T-helper 9 cell (primary cell): ENCODE results near the gene HES1.

Experiments used
- DNase-seq: peaks from one replicate; pipeline ENCODE4 v3.0.0-alpha.2; 2020

HES1 gene

DNA sequence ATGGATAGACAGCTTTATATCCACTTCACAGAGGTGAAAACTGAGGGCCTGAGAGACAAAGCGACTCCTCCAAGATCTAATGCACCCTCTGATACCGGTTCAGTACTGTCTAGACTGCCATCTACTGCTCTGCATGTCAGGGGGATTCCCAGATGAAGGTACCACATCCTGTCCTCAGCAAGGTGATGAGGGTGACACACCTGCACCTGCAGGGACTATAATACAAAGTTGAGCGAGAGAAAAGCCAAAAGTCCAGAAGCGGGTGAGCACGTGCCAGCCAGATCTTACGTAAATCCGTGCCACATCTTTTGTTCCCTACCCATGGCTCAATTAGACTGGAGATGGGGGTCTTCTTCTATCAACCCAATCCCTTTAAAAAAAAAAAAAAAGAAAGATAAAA is 32.4 kb upstream of the HES1 start:
- DNase-seq, result no peak

GRCh38 chr3:194103983-194104751 is 31.8 kb upstream of the HES1 start:
- no peak for DNase-seq

- no peak for DNase-seq
Observed at GRCh38 chr3:194105292-194105691, 30.7 kb upstream of the HES1 start.

GRCh38 chr3:194107107-194107506 is 28.8 kb upstream of the HES1 start:
- no peak for DNase-seq

DNA sequence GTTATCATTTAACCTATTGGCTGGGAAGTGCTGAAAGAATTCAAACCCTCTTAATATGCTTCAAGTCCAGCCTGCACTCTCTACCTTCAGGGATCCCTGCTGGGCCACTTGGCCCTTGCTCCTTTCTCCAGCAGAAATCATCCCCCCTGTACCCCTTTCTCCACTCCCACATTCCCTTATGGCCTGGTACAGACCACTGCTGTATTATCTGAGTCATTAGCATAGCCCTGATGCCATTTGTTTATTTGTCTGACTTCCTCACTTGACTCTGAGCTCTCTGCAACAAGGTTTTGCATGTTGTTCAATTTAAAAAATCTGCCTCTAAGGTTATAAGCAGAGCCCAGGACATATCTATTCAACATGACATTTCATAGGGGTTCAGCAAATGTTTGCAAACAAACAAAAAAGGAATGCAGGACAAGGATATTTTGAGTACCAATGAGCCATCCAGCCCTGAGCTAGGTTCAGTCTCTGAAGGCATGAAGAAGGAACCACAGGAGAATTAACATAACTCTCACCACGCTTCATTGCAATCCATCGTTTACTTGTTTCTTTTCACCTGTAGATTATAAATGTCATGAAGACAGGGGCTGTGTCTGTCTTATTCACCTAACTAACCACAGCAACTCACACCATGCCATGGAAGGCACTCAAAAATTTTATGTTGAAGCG is 26.6 kb upstream of the HES1 start:
- DNase-seq, result no peak

- DNase-seq, result no peak
Observed at GRCh38 chr3:194110483-194110882, 25.5 kb upstream of the HES1 start.

- DNase-seq, result no peak
Observed at GRCh38 chr3:194111336-194111735, 24.6 kb upstream of the HES1 start.

DNA sequence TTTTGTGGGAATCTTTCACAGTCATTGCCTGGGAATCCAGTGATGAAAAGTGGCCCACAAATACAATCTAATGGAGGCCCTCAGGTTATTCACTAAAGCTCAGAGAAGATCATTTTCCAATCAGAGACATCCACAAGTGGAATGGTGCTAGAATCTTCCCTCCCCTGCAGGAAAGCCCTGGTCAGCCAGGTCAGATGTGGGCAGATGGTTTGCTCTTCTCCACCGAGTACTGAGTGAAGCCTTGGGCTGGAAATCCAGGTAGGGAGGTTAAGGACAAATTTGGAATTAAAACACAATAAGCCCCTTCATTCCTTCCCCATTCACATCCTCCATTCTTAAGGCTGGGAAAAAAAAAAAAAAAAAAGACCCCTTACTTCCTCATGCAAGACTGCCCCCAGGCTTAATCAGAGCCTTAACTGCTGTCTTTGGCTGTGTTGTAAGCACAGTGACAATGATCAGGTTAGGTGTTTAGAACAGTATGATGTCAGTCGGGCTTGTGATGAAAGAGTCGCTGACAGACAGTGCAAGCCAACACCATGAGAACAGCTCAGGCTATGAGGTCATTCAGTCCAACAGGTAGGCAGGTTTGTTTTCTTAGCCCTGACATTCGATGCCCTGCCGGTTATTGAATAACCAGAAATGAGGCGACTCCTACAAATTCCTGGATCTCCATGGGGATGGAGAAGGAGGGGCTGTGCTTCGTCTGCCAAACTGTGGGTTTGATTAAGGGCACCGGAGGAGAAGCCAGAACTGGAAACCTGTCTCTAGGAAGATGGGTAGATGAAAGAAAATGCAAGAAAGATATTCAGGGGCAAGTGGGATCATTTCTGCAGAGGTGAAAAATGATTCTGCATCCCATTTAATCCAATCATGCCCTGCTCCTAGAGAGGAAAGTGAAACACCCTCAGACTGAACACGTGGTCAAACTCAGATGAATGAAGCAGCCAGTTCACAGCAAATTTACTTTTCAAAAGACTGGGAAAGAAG is 23.5 kb upstream of the HES1 start:
- DNase-seq, result no peak

DNA sequence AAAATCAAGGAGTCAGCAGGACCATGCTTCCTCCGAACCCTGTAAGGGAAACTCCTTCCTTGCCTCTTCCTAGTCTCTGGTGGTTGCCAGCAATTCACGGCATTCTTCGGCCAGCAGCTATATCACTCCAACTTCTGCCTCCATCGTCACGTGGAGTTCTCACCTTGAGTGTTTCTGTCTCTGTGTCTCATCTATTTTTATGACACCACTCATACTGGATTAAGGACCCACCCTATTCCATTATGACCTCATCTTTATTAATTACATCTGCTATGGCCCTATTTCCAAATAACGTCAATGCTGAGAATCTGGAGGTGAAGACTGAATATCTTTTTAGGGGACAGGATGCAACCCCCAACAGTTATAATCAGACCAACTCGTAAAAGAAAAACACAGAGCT is 21.8 kb upstream of the HES1 start:
- no peak for DNase-seq

- no peak for DNase-seq
Observed at GRCh38 chr3:194117104-194117845, 18.7 kb upstream of the HES1 start.

GRCh38 chr3:194118920-194119319 is 17.0 kb upstream of the HES1 start:
- no peak for DNase-seq

- DNase-seq, result no peak
Observed at GRCh38 chr3:194119831-194120590, 15.9 kb upstream of the HES1 start.

GRCh38 chr3:194120789-194121770 is 14.9 kb upstream of the HES1 start:
- DNase-seq, result no peak

- no peak for DNase-seq
Observed at GRCh38 chr3:194121891-194122631, 13.9 kb upstream of the HES1 start.

DNA sequence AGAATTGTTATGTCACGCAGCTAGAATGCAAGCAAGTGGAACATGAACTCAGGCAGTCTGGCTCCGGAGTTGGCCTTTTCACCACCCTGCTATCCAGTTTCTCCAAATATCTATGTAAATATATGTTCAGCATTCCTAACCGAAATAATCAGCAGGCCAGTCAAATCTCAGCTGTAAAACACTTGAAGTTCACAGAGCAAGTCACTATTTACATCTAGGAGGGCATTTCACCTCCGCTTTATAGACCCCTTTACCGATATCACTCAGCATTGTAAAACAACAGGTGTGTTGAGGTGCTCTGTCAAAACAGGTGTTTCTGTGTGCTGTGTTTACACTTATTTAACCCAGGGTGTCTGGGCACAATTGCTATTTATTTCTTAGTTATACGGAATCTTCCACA is 12.2 kb upstream of the HES1 start:
- DNase-seq, result no peak

- DNase-seq, result no peak
Observed at GRCh38 chr3:194124193-194124592, 11.8 kb upstream of the HES1 start.

DNA sequence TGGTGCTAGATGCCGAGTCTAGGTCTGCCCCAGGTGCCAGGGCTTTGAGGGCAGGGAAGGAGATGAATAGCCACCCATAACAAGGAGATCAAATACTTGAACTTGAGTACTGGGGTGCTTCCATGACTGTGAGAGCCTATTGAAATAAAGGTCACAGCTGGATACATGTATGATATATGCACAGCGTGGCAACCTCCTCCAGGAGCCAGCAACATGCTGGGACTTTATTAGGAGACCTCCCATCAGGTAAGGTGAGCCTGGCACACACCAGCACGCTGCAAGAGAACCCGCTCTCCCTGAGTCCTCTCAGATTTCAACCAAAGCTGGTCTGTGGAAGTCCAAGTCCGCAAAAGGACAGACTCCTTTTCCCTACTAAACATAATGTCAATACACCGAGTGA is 10.5 kb upstream of the HES1 start:
- DNase-seq, result no peak

- DNase-seq, result no peak
Observed at GRCh38 chr3:194126790-194127189, 9.2 kb upstream of the HES1 start.

DNA sequence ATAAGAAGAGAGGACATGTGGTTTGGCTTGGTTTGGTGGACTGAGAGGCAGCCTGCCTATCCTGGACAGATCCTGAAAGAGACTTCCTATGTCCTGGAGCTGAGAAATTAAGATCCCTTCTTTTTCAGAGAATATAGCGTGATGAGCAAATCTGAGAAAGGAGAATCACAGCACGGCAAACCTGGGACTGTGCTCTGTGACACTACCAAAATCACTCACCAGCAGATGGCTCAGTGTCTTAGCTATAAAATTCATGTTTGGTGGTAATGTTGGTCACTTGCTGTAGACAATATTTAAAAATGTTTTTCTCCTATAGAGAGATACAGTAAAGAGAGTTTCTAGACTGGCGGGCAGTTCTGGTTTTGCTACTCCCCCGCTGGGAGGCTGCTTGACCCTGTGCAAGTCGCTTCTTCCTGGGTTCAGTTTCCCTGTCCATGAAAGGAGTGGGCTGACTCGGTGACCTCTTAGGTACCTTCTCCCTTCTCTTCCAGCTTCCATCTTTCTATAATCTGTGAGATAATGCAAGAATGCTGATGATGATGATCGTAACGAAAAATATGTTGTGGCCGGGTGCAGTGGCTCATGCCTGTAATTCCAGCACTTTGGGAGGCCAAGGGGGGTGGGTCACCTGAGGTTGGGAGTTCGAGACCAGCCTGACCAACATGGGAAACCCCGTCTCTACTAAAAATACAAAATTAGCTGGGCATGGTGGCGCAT is 7.6 kb upstream of the HES1 start:
- no peak for DNase-seq
